HG02943 (cell line): ENCODE data around the gene AMZ1.
A peak's percentile ranks its signal among the peaks of the same experiment; 100 is the strongest.

Experiments used
- ATAC-seq: cut with Tn5 transposase; IDR thresholded peaks from one replicate; pipeline ENCODE4 v1.9.1; 2021; ENCODE audit warnings: mild to moderate bottlenecking, low read depth, moderate library complexity; ENCODE audit not compliant: unreplicated experiment

Gene AMZ1

GRCh38 chr7:2687881-2688318 lies at the start of gene AMZ1:
AMZ1 (plus strand) TSS chr7:2688202; CDS start chr7:2700452, 12,250 bp downstream.
- ATAC-seq = no peak

- no peak for ATAC-seq
Observed at GRCh38 chr7:2638224-2638991, 49.6 kb upstream of the AMZ1 start.

- no peak for ATAC-seq
Observed at GRCh38 chr7:2639181-2639681, 48.8 kb upstream of the AMZ1 start.

GRCh38 chr7:2639695-2640481 lies 48.1 kb upstream of the AMZ1 start:
- no peak for ATAC-seq

- no peak for ATAC-seq
Observed at GRCh38 chr7:2640482-2640830, 47.5 kb upstream of the AMZ1 start.

GRCh38 chr7:2640846-2641316 lies 47.1 kb upstream of the AMZ1 start:
- ATAC-seq = no peak

GRCh38 chr7:2641406-2642393 lies 46.3 kb upstream of the AMZ1 start:
- no peak for ATAC-seq

GRCh38 chr7:2643386-2644219 lies 44.4 kb upstream of the AMZ1 start:
- ATAC-seq = no peak

GRCh38 chr7:2644220-2644561 lies 43.8 kb upstream of the AMZ1 start:
- no peak for ATAC-seq

- ATAC-seq = peak; percentile 31
Observed at GRCh38 chr7:2644562-2645273, 43.3 kb upstream of the AMZ1 start.

GRCh38 chr7:2645274-2645868 lies 42.6 kb upstream of the AMZ1 start:
- peak; percentile 61 for ATAC-seq

GRCh38 chr7:2646336-2646679 lies 41.7 kb upstream of the AMZ1 start:
- ATAC-seq = no peak

GRCh38 chr7:2646680-2647571 lies 41.1 kb upstream of the AMZ1 start:
- ATAC-seq = no peak

- no peak for ATAC-seq
Observed at GRCh38 chr7:2647594-2648172, 40.3 kb upstream of the AMZ1 start.

GRCh38 chr7:2649139-2649838 lies 38.7 kb upstream of the AMZ1 start:
- no peak for ATAC-seq

- no peak for ATAC-seq
Observed at GRCh38 chr7:2649991-2650390, 38.0 kb upstream of the AMZ1 start.

GRCh38 chr7:2650451-2650850 lies 37.6 kb upstream of the AMZ1 start:
- no peak for ATAC-seq
